ENCODE measurements around the gene PET117. TPM values are rescaled to one million over a fixed set of nuclear protein-coding genes. Genes with fewer than 3 reads are reported as not detected.

The PET117 gene
- polyA plus RNA-seq, 1 of the 3 experiments (the other 2 are of a cell fraction): 13.5 TPM

- no peak for TF ChIP-seq CTCF (IDR thresholded peaks at IDR 0.05)
- TF ChIP-seq JUND (IDR thresholded peaks at IDR 0.05): no peak
- no peak for TF ChIP-seq GATA2 (CRISPR knock-in tag; IDR thresholded peaks at IDR 0.05)
- TF ChIP-seq GABPA (IDR thresholded peaks at IDR 0.05; ENCODE audit: low read depth): no peak
- no peak for TF ChIP-seq EP300 (IDR thresholded peaks at IDR 0.05; ENCODE audit: borderline replicate concordance in 1 of 2, low read depth in 1 of 2, low read length in 1 of 2)
- TF ChIP-seq MXI1 (IDR thresholded peaks at IDR 0.05; ENCODE audit: low read depth, low read length): no peak
- TF ChIP-seq RFX5 (IDR thresholded peaks at IDR 0.05; ENCODE audit: low read length): no peak
- TF ChIP-seq SIN3A (IDR thresholded peaks at IDR 0.05; ENCODE audit: borderline replicate concordance, low read depth, low read length): no peak
- no peak for TF ChIP-seq EZH2phosphoT487 (IDR thresholded peaks at IDR 0.05; ENCODE audit: borderline replicate concordance, low read depth)
- TF ChIP-seq FOXJ3 (CRISPR knock-in tag; IDR thresholded peaks at IDR 0.05): no peak
- TF ChIP-seq TEAD4 (IDR thresholded peaks at IDR 0.05; ENCODE audit: borderline replicate concordance, insufficient read depth): no peak
- no peak for TF ChIP-seq IRF3 (IDR thresholded peaks at IDR 0.05; ENCODE audit: low read depth, low read length)
- TF ChIP-seq USF2 (IDR thresholded peaks at IDR 0.05; ENCODE audit: borderline replicate concordance, low read depth, low read length): no peak
- no peak for TF ChIP-seq SMC3 (IDR thresholded peaks at IDR 0.05; ENCODE audit: low read depth, low read length)
- TF ChIP-seq FOSL2 (IDR thresholded peaks at IDR 0.05; ENCODE audit: borderline replicate concordance, low read depth): no peak
- TF ChIP-seq CHD2 (IDR thresholded peaks at IDR 0.05; ENCODE audit: low read length, partially characterized antibody): no peak
- no peak for TF ChIP-seq REST (IDR thresholded peaks at IDR 0.05; ENCODE audit: low read depth, low read length)
- TF ChIP-seq YY1 (IDR thresholded peaks at IDR 0.05; ENCODE audit: low read depth): no peak
- H4K20me1 ChIP-seq (ENCODE audit: insufficient read depth): no peaks in the 10 kb centered on the region
- H3K36me3 ChIP-seq (replicated peaks in 1 of 2; ENCODE audit: control insufficient read depth in 1 of 2, insufficient read depth in 2 of 2, low read length in 1 of 2): peaks cover 30 to 53% of the 10 kb centered on the region in 2 experiments
- WGBS (ENCODE audit: low lambda C conversion rate): 41% methylated on average over 3 of the region's 3 CpGs
- H3K79me2 ChIP-seq (ENCODE audit: insufficient read depth): no peaks in the 10 kb centered on the region
- H3K4me1 ChIP-seq (ENCODE audit: control insufficient read depth in 1 of 2, insufficient read depth in 2 of 2, low read depth in 1 of 2, low read length in 1 of 2): no peaks in the 10 kb centered on the region
- no peak overlapping the region for H3K27ac ChIP-seq (ENCODE audit: low read depth in 2 of 2, low read length in 1 of 2)
- no peaks in the 10 kb centered on the region for H3K9me2 ChIP-seq
- H3K9ac ChIP-seq: no peak overlapping the region
- no peaks in the 10 kb centered on the region for H3F3A ChIP-seq (replicated peaks; ENCODE audit: insufficient read depth)
- no peak for DNase-seq
- no peak overlapping the region for H2AFZ ChIP-seq (ENCODE audit: low read depth)
- H3K27me3 ChIP-seq (ENCODE audit: insufficient read depth): no peaks in the 10 kb centered on the region
- H3K9me3 ChIP-seq: no peaks in the 10 kb centered on the region
- no peak overlapping the region for H3K4me2 ChIP-seq
- no peak overlapping the region for H3K4me3 ChIP-seq (ENCODE audit: low read depth in 2 of 2, low read length in 1 of 2)
- POLR2A ChIA-PET: no interaction called here
- CTCF ChIA-PET: no interaction called here
Observed at GRCh38 chr20:18188434-18188833, 50.8 kb downstream of the PET117 start.
